ENCODE data around the gene KRT80.

The KRT80 gene

GRCh38 chr12:52200781-52201450 is 9.1 kb upstream of the KRT80 start:
- intact Hi-C loops (cut with DNase I): no loop called here
- peak in 4 of 10 donors; percentile 26 to 80 (median 69) for DNase-seq

GRCh38 chr12:52200086-52200780 is 8.4 kb upstream of the KRT80 start:
- intact Hi-C loops (cut with DNase I): no loop called here
- peak in 4 of 10 donors; percentile 29 to 83 (median 69) for DNase-seq

GRCh38 chr12:52199294-52199919 is 7.6 kb upstream of the KRT80 start:
- intact Hi-C loops (cut with DNase I): no loop called here
- peak in 4 of 10 donors; percentile 24 to 83 (median 62) for DNase-seq

DNA sequence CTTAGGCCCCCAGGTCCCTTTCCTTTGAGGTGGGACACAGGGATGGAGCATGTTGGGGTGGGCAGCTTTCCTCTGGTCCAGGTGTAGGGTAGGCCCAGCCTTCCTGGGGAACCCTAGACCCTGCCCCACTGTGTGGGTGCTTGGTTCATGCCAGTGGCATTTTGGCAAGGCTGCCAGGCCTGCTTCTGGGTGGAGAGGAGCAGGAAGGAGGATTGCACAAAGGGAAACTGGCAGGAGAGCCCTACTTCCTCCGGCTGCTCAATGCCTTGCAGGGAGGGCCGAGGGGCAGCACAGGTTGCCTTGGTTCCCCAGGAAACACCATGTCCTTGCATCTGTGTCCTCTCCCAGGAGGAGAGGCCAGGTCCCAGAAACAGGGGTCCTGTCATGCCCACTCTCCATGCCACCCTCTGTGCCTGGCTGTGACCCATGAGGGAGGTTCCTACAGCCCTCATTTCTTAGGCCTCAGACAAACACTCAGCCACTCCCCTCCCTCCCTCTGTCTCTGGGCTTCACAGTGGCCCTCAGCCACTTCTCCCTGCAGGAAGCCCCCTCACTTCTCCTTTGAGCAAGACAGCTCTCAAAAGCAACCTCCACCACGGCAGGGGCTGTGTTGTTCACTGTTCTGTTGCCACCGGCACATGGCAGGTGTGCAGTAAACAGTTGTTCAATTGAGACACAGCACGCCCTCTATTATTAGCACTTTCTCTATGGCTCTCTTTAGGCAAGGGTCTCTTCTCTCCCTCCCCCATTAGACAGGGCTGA is 6.8 kb upstream of the KRT80 start:
- intact Hi-C loops (cut with DNase I): no loop called here
- peak in 3 of 10 donors; percentile 21 to 63 (median 24) for DNase-seq

- intact Hi-C loops (cut with DNase I): no loop called here
- DNase-seq: no peak
These were observed 5.8 kb upstream of the KRT80 start for GRCh38 chr12:52197371-52198231.

DNA sequence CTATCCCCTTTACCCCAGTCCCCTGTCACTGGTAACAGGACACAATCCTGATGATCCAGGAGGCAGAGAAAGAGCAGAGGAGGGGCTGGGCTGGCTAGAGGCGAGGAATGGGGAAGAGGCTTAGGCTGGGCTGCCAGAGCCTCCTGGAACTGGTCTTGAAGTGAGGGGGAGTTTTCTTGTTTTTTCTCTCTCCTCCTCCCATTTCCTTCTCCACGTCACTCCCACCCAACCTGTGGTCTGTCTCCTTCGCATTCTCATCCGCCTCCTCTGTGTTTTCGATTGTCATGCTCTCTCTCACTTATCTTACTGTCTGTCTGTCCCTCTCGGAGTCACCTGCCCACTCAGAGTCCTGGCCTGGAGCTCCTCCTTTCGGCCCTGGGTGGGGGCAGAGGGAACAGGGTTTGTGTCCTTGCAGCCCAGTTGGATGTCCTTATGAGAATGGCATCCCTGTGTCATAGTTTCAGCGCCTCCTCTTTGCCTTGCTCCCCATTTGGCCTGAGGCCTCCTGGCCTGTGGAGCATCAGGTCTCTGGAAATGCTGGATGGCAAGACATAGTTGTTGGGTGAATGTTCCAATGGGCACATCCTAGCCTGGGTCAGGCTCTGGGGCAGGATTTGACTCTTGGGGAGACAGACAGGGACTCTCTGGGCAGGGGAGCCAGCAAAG is 3.4 kb upstream of the KRT80 start:
- intact Hi-C loops (cut with DNase I): no loop called here
- DNase-seq: no peak

- intact Hi-C loops (cut with DNase I): no loop called here
- DNase-seq: no peak
These were observed 2.2 kb upstream of the KRT80 start for GRCh38 chr12:52193991-52194390.

DNA sequence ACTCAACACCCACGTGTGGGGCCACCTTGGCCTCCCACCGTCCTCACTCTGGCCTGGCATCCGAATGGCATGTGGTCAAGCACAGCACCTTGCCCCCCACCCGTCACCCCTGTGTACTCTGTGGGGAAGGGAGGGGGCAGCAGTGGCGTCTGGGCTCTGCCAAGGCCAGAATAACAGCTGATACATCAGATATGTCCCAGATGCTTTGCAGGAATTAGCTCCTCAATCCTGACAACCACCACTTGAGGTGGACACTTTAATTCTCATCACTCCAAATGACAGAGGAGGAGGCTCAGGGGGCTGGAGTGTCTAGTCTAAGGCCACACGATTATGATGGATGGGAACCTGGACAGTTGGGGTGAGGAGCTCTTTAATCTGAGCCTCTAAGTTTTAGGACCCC is 1.7 kb upstream of the KRT80 start:
- no peak for DNase-seq
- intact Hi-C loops (cut with DNase I): no loop called here

GRCh38 chr12:52190860-52191729 is 719 bp downstream of the KRT80 start:
- no peak for DNase-seq
- intact Hi-C loops (cut with DNase I): no loop called here

DNA sequence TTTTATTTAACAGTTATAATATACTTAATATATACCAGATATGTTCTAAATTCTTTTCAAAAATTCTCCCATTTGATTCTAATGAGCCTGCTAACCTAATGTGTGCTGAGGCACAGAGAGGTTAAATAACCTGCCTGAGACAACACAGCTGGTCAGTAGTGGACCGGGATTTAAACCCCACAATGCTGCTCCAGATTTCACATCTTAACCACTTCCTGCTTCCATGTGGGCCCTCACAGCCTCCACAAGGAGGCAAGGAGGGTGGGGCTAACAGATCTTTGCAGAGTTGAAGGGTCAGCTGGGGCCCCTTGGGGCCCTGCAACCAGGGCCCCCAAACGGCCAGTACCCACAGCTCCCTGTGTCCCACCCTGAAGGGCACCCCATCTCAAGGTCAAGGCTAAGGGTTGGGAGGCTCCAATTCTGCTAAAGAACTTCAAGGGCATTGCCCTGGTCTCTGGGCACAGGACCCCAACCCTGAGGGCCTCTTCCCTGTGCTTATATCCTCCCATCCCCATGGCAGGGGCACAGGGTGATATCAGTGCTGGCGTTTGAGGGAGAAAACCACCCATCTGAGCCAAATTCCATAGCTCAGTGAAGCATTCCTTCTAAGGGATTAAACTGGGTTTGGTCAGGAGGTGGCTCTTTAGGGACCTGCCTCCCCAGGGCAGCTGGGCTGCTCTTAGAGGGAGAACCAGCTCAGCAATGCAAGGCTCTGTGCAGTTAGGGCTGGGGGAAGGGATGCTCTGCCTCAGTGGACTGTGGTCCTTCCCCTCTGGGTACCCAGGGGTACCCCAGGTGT is 2.2 kb downstream of the KRT80 start:
- intact Hi-C loops (cut with DNase I): no loop called here
- no peak for DNase-seq

- DNase-seq: no peak
- intact Hi-C loops (cut with DNase I): no loop called here
These were observed 3.2 kb downstream of the KRT80 start for GRCh38 chr12:52188658-52189057.

GRCh38 chr12:52187640-52188039 is 4.2 kb downstream of the KRT80 start:
- intact Hi-C loops (cut with DNase I): no loop called here

DNA sequence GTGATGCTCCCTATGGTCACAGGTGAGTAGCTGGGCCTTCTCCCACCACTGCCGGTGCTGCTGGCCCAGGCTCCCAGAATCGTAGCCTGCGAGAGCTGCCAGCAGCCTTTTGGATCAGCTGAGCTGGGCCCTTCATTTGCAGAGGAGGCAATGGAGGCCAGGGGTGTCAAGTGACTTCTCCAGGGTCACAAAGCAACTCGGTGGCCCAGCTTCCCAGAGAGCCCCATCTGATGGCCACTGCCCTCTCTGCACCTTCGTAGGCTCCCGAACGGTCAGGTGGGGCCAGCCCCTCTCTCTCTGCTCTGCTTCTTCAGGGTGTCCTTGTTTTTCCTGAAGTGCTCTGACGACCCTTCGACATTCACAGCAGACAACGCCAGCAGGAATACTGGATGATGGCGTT is 4.6 kb downstream of the KRT80 start:
- intact Hi-C loops (cut with DNase I): no loop called here
- no peak for DNase-seq

More at GRCh38 chr12:52187640-52188039, 4.2 kb downstream of the KRT80 start:
- DNase-seq: no peak

- intact Hi-C loops (cut with DNase I): no loop called here
- DNase-seq: no peak
These were observed 5.5 kb downstream of the KRT80 start for GRCh38 chr12:52186118-52186840.

DNA sequence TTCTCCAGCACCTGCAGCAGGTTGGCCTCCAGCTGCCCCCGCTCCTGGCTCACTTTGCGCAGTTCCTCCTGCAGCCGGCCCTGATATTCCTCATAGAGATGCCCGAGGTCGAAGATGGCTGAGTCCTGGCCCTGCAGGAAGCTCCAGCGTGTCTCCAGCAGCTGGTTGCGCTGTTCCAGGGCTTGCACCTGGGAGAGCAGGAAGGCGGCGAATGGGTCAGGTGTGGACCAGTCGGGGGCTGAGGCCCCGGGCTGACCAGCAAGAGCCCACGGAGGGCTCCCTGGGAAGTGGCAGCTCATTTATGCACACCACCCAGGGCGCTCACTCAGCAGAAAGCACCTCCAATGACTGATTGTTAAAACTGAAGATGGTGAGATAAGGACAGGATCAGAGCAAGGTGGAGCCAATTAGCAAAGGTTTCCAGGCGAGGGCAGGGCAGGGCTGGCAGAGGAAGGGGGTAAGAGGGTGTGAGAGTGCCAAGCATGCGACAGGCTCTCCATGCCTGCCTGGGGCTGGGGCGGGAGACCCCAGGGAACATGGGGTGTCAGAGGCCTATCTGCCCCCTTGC is 6.3 kb downstream of the KRT80 start:
- intact Hi-C loops (cut with DNase I): no loop called here
- no peak for DNase-seq

- intact Hi-C loops (cut with DNase I): no loop called here
- no peak for DNase-seq
These were observed 7.0 kb downstream of the KRT80 start for GRCh38 chr12:52184813-52185212.

- intact Hi-C loops (cut with DNase I): no loop called here
- no peak for DNase-seq
These were observed 7.8 kb downstream of the KRT80 start for GRCh38 chr12:52183971-52184370.

Data from posterior cingulate gyrus (tissue), 11 donors.